GM20431 (cell line): ENCODE results near the gene C1orf35.

ENCODE experiments used
- in situ Hi-C: fragments of 300-500 bp; cut with MseI, MboI; formaldehyde crosslinking; loops from one replicate; pipeline ENCODE4 v1.15.0; 2020; ENCODE audit warnings: low sequenced_read_pairs; ENCODE audit not compliant: unreplicated experiment

Gene C1orf35

GRCh38 chr1:228097333-228098081, 5.6 kb downstream of the C1orf35 start:
- in situ Hi-C loops = loop anchor here (25.0 kb wide), 1 partner anchor 310 kb away; no protein-coding TSS in a partner anchor

DNA sequence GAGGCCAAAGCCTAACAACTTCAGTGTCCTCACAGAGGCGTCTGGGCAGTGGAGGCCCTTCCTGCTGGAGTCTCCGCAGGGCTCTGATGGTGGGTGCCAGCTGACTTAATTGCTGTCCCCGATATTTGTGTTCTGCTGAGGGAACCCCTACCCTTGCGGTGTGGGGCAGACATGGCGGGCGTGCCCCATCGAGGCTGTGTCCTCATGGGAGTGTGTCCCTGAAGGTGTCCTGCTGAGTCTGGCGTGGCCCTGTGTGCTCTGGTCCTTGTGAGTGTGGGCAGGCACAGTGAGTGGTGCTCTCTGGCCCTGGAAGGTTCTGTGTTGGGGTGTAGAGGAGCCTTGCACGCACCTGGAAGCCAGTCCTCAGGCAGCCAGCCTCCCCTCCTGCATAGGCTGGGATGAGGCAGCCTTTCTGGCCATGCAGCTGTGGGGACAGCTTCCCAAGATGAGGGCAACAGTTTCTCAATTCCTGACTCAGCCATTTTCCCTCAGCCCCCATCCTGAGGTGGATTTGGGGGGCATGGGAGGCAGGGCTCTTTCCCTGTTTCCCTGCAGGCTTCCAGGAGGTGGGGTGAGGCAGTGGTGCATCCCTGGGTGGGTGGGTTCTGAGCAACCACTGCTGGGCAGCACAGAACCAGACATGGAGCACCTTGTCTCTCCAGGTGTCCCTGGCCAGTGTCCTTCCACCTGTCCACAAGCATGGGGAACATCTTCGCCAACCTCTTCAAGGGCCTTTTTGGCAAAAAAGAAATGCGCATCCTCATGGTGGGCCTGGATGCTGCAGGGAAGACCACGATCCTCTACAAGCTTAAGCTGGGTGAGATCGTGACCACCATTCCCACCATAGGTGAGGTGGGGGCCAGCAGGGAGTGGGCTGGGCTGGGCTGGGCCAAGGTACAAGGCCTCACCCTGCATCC, 6.5 kb downstream of the C1orf35 start:
- in situ Hi-C loops = loop anchor here (25.0 kb wide), 1 partner anchor 309 kb away; no protein-coding TSS in a partner anchor

GRCh38 chr1:228095938-228096337, 7.2 kb downstream of the C1orf35 start:
- in situ Hi-C loops = loop anchor here (25.0 kb wide), 1 partner anchor 309 kb away; no protein-coding TSS in a partner anchor

DNA sequence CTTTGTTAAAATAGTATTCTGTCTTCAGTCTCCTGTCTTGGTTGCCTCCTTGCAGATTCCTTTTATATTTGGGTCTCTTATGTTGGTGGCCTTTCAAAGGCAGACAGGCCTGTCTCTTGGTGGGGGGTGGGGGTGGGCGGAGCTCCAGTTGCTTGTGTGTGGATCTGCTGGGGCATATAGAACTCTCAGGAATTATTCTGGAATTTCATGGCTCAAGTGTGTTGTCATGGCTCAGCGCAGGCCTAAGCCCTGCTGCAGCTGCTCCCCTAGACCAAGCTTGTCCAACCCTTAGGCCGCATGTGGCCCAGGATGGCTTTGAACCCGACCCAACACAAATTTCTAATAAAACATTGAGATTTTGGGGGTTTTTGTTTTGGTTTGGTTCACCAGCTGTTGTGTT, 8.0 kb downstream of the C1orf35 start:
- in situ Hi-C loops = loop anchor here (25.0 kb wide), 1 partner anchor 308 kb away; no protein-coding TSS in a partner anchor

DNA sequence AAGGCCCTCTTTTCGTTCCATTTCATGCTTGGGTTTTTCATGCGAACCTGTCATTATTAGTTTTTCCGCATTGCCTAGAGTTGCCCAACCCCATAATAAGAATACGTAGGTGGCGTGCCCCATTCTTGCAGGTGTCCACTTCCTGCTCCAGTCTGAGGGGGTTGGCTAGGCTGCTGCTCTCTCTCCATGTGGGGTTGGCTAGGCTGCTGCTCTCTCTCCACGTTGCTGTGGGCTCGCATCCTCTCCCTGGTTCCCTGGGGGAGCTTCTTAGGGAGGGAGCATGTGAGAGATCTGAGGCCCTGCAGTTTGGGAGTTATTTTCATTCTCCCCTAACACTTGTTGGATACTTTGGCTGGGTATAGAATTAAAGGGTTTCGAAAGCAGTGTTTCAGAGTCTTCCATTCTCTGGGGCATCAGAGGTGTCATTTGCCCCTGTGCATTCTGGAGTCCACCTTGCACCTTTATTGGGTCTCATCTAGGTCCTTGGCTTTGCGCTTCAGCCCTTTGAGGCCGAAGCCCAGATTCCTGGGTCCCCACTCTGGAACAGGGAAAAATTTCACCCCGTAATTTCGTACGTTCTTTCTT, 8.6 kb downstream of the C1orf35 start:
- in situ Hi-C loops = loop anchor here (25.0 kb wide), 1 partner anchor 307 kb away; no protein-coding TSS in a partner anchor

DNA sequence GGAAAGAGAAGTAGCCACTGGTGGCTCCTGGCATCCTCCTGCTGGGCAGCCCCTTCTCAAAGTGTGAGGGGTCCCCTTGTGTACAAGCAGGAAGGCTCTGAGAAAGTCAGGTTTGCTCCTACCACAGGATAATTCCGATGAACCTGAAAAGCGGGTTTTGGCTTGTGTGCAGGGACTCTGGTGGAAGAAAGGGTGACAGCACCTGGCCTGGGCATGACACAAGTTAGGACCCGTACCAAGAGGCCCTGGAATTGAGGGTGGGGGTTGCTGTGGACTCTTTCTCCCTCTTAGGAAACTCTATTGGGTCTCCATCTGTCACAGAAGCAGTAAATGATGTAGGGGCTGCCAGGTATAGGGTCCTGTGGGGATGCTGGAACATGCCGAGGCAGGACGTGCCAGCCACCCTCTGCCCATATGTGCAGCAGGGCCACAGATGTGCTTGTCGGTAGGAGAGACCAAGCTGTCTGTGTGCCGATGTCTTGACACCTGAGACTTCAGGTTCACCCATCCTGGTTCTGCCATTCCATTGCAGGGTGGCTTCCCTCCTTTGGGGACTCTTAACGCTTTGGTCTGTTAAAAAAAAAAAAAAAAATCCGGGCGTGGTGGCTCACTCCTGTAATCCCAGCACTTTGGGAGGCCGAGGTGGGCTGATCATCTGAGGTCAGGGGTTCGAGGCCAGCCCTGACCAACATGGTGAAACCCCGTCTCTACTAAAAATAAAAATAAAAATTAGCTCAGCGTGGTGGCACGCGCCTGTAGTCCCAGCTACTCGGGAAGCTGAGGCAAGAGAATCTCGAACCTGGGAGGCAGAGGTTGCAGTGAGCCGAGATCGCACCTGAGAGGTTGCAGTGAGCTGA, 9.8 kb downstream of the C1orf35 start:
- in situ Hi-C loops = loop anchor here (25.0 kb wide), 1 partner anchor 306 kb away; no protein-coding TSS in a partner anchor

DNA sequence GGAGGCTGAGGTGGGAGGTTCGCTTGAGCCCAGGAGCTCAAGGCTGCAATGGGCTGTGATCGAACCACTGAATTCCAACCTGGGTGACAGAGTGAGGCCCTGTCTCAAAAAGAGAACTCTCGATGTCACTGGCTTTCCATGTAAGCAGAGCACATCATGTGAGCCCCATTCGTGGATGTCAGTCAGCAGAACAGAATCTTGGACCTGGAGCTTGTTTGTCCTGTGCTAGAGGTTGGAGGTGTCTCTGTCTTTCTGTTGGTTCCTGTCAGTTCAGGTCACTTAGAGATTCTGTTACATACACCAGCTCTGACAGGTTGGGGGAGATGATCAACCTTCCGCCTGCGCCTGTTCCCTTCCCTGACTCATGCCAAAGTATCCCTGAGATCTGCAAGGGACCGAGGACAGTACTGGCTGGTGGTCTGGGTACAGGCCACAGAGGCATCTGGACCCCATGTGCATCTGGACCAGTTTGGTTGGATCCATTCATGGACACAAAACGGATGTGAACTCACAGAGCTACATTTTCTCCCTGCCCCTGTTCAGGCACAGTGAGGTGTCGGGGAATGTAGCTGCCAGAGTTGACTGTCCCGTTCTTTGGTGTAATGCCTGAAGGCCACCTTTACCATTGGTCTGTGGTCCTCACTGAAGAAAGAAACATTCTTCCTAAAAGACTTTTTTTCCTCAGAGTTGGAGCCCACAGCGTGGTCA, 10.6 kb downstream of the C1orf35 start:
- in situ Hi-C loops = loop anchor here (25.0 kb wide), 1 partner anchor 305 kb away; no protein-coding TSS in a partner anchor

DNA sequence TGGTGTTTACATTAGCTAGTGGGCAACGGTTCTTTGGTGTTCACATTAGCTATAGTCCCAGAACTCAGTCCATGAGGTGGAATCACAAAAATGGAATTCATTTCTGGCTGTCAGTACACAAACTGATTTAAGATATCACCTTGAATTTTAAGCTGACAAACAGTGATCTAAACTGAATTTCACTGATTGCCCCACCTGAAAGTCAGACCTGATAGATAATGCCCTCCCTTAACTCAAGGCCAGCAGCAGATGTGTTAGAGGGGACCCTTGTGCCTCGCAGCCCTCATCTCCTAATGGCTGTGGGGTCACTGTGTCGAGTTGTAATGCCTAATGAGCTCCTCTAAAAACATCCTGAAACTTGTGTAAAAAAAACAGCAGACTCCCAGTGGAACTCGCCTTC, 12.0 kb downstream of the C1orf35 start:
- in situ Hi-C loops = loop anchor here (25.0 kb wide), 1 partner anchor 304 kb away; no protein-coding TSS in a partner anchor

- in situ Hi-C loops = loop anchor here (25.0 kb wide), 1 partner anchor 303 kb away; no protein-coding TSS in a partner anchor
Observed at GRCh38 chr1:228090613-228091081, 12.5 kb downstream of the C1orf35 start.

DNA sequence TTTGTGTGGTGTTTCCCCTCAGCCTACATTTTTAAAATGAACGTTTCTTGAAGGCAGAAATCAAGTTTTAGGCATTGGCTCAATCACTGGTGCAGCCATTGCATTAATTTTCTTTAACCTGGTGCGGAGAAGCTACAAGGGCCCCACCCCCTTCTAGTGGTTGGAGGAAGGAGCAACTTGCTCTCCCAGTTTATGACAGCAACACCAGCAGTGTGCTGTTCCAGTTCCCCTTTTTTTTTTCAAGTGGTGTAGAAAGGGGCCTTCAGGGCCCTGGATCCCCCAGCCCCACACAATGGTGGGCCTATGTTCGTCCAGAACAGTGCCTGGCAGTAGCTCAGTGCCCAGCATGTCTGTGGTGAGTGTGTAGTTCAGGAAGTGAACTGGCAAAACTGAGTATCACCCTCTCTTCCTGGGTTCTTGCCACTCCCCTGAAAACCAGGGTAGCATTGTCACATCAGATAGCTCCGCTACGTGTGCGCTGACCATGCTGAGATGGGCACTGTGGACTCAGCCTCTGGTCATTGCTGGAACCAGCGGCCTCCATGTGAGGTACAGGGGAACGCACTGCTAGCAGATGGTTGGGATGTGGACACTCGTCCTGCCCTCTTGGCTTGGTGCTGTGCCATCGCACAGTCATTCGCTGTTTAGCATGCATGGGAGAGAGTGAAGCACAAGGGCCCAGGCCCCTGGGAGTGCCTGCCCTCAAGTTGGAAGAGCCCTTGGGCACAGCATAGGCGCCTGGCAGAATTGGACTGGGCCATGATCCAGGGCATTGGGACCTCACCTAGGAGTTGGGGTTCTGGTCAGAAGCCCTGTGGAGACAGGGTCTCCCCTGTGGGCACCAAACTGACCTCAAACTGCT, 13.4 kb downstream of the C1orf35 start:
- in situ Hi-C loops = loop anchor here (25.0 kb wide), 1 partner anchor 302 kb away; no protein-coding TSS in a partner anchor

DNA sequence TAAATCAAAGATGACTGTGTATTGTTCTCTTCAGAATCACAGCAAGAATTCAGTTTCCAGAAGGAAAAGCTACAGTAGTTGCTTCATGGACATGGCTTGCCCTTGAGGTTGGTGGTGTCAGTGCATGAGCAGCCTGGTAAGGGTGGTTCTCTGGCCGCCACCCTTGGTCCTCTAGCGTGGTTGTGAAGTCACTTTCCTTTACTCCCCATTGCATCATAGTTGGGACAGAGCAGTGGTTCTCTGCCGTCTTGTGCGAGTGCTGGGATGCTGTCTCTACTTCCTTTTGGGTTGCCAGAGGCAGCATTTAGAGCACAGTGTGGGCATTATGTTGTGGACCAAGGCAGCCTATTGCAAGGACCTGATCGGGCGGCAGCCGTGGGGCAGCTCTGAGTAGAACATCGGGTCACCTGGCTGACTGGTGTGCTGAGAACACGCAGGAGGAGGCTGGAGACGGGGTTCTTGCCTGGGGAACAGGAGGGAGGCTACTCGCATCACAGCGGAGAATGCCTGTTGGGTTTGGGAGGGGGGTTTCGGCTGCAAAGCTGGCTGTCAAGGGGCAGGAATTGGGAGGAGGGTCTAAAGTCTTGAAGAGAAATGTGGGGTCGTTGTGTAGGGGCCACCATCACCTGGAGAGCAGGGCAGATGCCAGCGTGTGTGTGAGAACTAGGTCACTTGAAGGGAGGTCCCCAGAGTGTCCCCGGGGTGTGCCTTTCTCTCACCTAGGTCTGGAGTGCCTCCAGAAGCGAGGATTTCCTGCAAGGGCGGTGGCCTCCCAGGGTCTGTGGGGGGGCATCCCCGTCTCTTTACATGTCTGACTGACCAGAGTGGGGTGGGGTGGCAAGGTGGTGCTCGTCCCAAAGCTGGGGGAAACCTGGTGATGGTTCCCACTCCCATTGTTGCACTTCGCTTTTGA, 14.3 kb downstream of the C1orf35 start:
- in situ Hi-C loops = loop anchor here (25.0 kb wide), 1 partner anchor 302 kb away; no protein-coding TSS in a partner anchor

DNA sequence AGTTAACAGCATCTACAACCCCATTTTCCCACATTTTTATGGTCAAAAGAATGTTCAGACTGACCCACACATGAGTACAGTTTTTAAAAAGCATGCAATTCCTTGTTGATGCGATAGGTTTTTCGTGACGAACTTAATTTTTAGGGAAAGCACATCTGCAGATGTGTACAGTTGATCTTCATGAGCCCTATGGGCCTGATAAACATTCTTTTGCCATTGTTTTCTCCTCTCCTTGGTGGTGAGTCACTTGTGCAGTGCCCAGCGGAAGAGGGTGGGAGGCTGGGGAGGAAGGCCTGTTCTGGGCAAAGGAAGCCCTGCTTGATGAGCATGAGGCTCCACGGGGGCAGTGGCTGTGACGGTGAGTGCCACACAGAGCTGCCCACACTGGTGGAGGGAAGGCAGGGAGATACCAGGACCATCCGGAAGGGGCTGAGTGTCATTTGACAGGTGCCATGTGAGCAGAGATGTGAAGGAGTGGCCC, 15.3 kb downstream of the C1orf35 start:
- in situ Hi-C loops = loop anchor here (25.0 kb wide), 1 partner anchor 301 kb away; no protein-coding TSS in a partner anchor

- in situ Hi-C loops = loop anchor here (25.0 kb wide), 1 partner anchor 298 kb away; no protein-coding TSS in a partner anchor
Observed at GRCh38 chr1:228085287-228085951, 17.7 kb downstream of the C1orf35 start.

GRCh38 chr1:228084797-228085196, 18.3 kb downstream of the C1orf35 start:
- in situ Hi-C loops = loop anchor here (25.0 kb wide), 1 partner anchor 297 kb away; no protein-coding TSS in a partner anchor

DNA sequence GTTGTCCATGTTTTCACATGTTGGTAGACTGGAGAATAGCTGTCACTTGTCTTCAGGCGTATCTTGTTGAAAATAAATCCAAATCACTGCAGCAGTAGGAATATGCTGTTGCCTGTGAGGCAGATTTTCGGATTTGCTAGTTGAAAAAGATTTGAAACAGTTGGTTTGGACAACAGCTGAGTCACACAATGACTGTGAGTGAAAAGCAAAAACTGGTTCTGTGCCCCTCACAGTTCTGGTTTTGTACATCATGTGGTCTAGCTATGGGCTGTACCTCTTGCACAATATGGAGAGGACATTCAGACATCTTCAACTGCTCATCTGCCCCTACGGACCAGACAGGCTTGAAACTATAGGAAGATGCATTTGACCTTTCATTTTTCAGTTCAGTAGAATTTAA, 18.8 kb downstream of the C1orf35 start:
- in situ Hi-C loops = loop anchor here (25.0 kb wide), 1 partner anchor 297 kb away; no protein-coding TSS in a partner anchor
